ENCODE measurements around the gene STN1.

- TF ChIP-seq POLR2A (IDR thresholded peaks at IDR 0.05) (no peak), CTCF (IDR thresholded peaks at IDR 0.05) (no peak), POLR2AphosphoS5 (IDR thresholded peaks at IDR 0.05) (no peak)
These were observed 25.8 kb downstream of the STN1 start for GRCh38 chr10:103892181-103892580.
